ENCODE measurements around the gene SCGN. TPM values are rescaled to one million over a fixed set of nuclear protein-coding genes. Genes with fewer than 3 reads are reported as not detected.

SCGN gene
- total and polyA plus RNA-seq, 2 of the 13 experiments (the other 11 are each of a cell fraction or from before 2014, with no cell fraction given): 2.9 to 29.0 TPM

GRCh38 chr6:25640446-25640845, 11.6 kb upstream of the SCGN start (continued):
- TF ChIP-seq NCOA1 (CRISPR knock-in tag; IDR thresholded peaks at IDR 0.05) (no peak), ZNF251 (CRISPR knock-in tag; IDR thresholded peaks at IDR 0.05) (no peak), TFDP1 (CRISPR knock-in tag; IDR thresholded peaks at IDR 0.05; ENCODE audit: borderline replicate concordance) (no peak), NRL (CRISPR knock-in tag; IDR thresholded peaks at IDR 0.05; ENCODE audit: borderline replicate concordance) (no peak), ZNF513 (CRISPR knock-in tag; conservative IDR thresholded peaks at IDR 0.05) (no peak), CCAR2 (optimal IDR thresholded peaks at IDR 0.05; ENCODE audit: low read depth, low read length) (no peak), MBD4 (IDR thresholded peaks at IDR 0.05; ENCODE audit: borderline replicate concordance, low read length) (no peak), ZNF567 (CRISPR knock-in tag; IDR thresholded peaks at IDR 0.05; ENCODE audit: borderline replicate concordance) (no peak), NR2F6 (IDR thresholded peaks at IDR 0.05) (peak; percentile 66), NR2F6 (CRISPR knock-in tag; IDR thresholded peaks at IDR 0.05) (peak; percentile 45; the same call in 1 of the 2 replicates), MTF1 (CRISPR knock-in tag; IDR thresholded peaks at IDR 0.05) (no peak), ZNF770 (CRISPR knock-in tag; IDR thresholded peaks at IDR 0.05) (no peak), CENPT (CRISPR knock-in tag; IDR thresholded peaks at IDR 0.05; ENCODE audit: low read depth) (no peak), SP5 (CRISPR knock-in tag; IDR thresholded peaks at IDR 0.05; ENCODE audit: borderline replicate concordance, low read depth) (0 out of 2 replicates have a peak, but pooled peaks have one; percentile 19), ZNF569 (CRISPR knock-in tag; IDR thresholded peaks at IDR 0.05; ENCODE audit: borderline replicate concordance) (no peak), ATM (IDR thresholded peaks at IDR 0.05; ENCODE audit: borderline replicate concordance) (no peak), IKZF1 (IDR thresholded peaks at IDR 0.05) (no peak), MIER2 (CRISPR knock-in tag; IDR thresholded peaks at IDR 0.05) (peak; percentile 88; the same call in 1 of the 2 replicates), ZNF629 (CRISPR knock-in tag; conservative IDR thresholded peaks at IDR 0.05) (no peak), ARNT (IDR thresholded peaks at IDR 0.05) (no peak), AHDC1 (CRISPR knock-in tag; IDR thresholded peaks at IDR 0.05; ENCODE audit: borderline replicate concordance) (peak; percentile 81; the same call in 1 of the 2 replicates), ZNF740 (CRISPR knock-in tag; IDR thresholded peaks at IDR 0.05) (no peak), ADNP (CRISPR knock-in tag; IDR thresholded peaks at IDR 0.05) (no peak)
